Astrocyte (in vitro differentiated cells and primary cell): ENCODE results near the gene STOM. TPM values are rescaled to one million over a fixed set of nuclear protein-coding genes. Genes with fewer than 3 reads are reported as not detected.
A peak's percentile ranks its signal among the peaks of the same experiment; 100 is the strongest.

Experiments
- DNase-seq: peaks from one replicate; pipeline ENCODE4 v3.0.0-alpha.2; 2010; ENCODE audit warnings: low read depth
- FAIRE-seq: peaks from 2 replicates; lab custom pipeline; 2011; peaks lifted over from hg19 to GRCh38; lab: Jason Lieb, UNC
- H2AFZ ChIP-seq: 2 replicates; pipeline ENCODE4 v1.6.0; 2012; ENCODE audit warnings: low read depth, low read length, inconsistent platforms
- H3K27ac ChIP-seq: 2 replicates; pipeline ENCODE4 v1.5.1; 2011; ENCODE audit warnings: low read depth, low read length, inconsistent platforms
- H3K27me3 ChIP-seq: 2 replicates; pipeline ENCODE4 v1.6.0; 2011; ENCODE audit warnings: low read length, inconsistent platforms; ENCODE audit not compliant: insufficient read depth
- H3K36me3 ChIP-seq: 2 replicates; pipeline ENCODE4 v1.5.1; 2011; ENCODE audit warnings: low read length, inconsistent platforms; ENCODE audit not compliant: insufficient read depth
- H3K4me1 ChIP-seq: 2 replicates; pipeline ENCODE4 v1.5.1; 2011; ENCODE audit warnings: low read length, inconsistent platforms; ENCODE audit not compliant: insufficient read depth
- H3K4me2 ChIP-seq: 2 replicates; pipeline ENCODE4 v1.6.0; 2012; ENCODE audit warnings: low read length, inconsistent platforms
- H3K4me3 ChIP-seq: 2 replicates; pipeline ENCODE4 v1.5.1; 2011; ENCODE audit warnings: low read depth, mild to moderate bottlenecking, low read length, inconsistent platforms; ENCODE audit not compliant: insufficient read depth
- H3K79me2 ChIP-seq: 2 replicates; pipeline ENCODE4 v1.6.0; 2012; ENCODE audit warnings: mild to moderate bottlenecking, low read length, inconsistent platforms; ENCODE audit not compliant: insufficient read depth
- H3K9ac ChIP-seq: 2 replicates; pipeline ENCODE4 v1.6.0; 2012; ENCODE audit warnings: mild to moderate bottlenecking, low read length, inconsistent platforms
- H3K9me3 ChIP-seq: 2 replicates; pipeline ENCODE4 v1.5.1; 2012; ENCODE audit warnings: low read depth, mild to moderate bottlenecking, low read length, inconsistent platforms; ENCODE audit not compliant: insufficient read depth
- H4K20me1 ChIP-seq: 2 replicates; pipeline ENCODE4 v1.6.0; 2012; ENCODE audit warnings: low read length, inconsistent platforms; ENCODE audit not compliant: insufficient read depth
- H3K27ac Mint-ChIP-seq: one replicate; pipeline ENCODE4 v1.8.0; 2021; ENCODE audit warnings: mild to moderate bottlenecking, mixed read lengths; ENCODE audit not compliant: unreplicated experiment
- H3K27me3 Mint-ChIP-seq: one replicate; pipeline ENCODE4 v1.8.0; 2021; ENCODE audit warnings: low read depth, mixed read lengths; ENCODE audit not compliant: unreplicated experiment
- H3K36me3 Mint-ChIP-seq: one replicate; pipeline ENCODE4 v1.8.0; 2021; ENCODE audit warnings: low read depth, mixed read lengths; ENCODE audit not compliant: unreplicated experiment
- H3K4me1 Mint-ChIP-seq: one replicate; pipeline ENCODE4 v1.8.0; 2021; ENCODE audit warnings: low read depth, mixed read lengths; ENCODE audit not compliant: unreplicated experiment
- H3K4me3 Mint-ChIP-seq: one replicate; pipeline ENCODE4 v1.8.0; 2021; ENCODE audit warnings: mild to moderate bottlenecking, moderate library complexity, mixed read lengths; ENCODE audit not compliant: unreplicated experiment
- H3K9me3 Mint-ChIP-seq: one replicate; pipeline ENCODE4 v1.8.0; 2021; ENCODE audit warnings: mild to moderate bottlenecking, mixed read lengths; ENCODE audit not compliant: unreplicated experiment
- CTCF ChIP-seq: IDR thresholded peaks from 2 replicates; pipeline ENCODE4 v1.5.1; 2011; ENCODE audit warnings: low read depth, mild to moderate bottlenecking, inconsistent platforms, low read length, moderate library complexity; ENCODE audit not compliant: insufficient read depth
- EZH2 ChIP-seq: IDR thresholded peaks from 2 replicates; pipeline ENCODE4 v1.6.1; 2012; ENCODE audit warnings: mild to moderate bottlenecking, low read length, inconsistent platforms; ENCODE audit not compliant: insufficient read depth
- total RNA-seq: library from RNA; stranded (reverse); gene quantifications from 2 replicates; pipeline ENCODE4 v1.2.1, GENCODE V29; 2021

The STOM gene
- total RNA-seq, 1 donor from 2014 or later = 8.7 TPM

- Histone ChIP-seq H3K27ac (peak overlapping the region; percentile 9), H3K36me3 (peaks cover 47% of the 10 kb centered on the region), H3K4me3 (no peak overlapping the region), H2AFZ (no peak overlapping the region), H3K9me3 (no peaks in the 10 kb centered on the region), H3K4me2 (no peak overlapping the region), H3K4me1 (no peaks in the 10 kb centered on the region), H4K20me1 (peaks cover 4% of the 10 kb centered on the region), H3K79me2 (no peaks in the 10 kb centered on the region), H3K27me3 (no peaks in the 10 kb centered on the region), H3K9ac (no peak overlapping the region)
- TF ChIP-seq CTCF (peak; percentile 41), EZH2 (no peak)
- Mint-ChIP-seq H3K9me3 (no peaks in the 10 kb centered on the region), H3K27me3 (no peaks in the 10 kb centered on the region), H3K36me3 (peaks cover 36% of the 10 kb centered on the region), H3K27ac (no peak overlapping the region), H3K4me1 (peaks cover 2% of the 10 kb centered on the region), H3K4me3 (no peak overlapping the region)
- FAIRE-seq = no peak
- no peak for DNase-seq
Observed at GRCh38 chr9:121331992-121332685, 37.9 kb downstream of the STOM start.

GRCh38 chr9:121331549-121331948 lies 38.5 kb downstream of the STOM start:
- H3K9me3 ChIP-seq = no peaks in the 10 kb centered on the region
- no peak overlapping the region for H3K9ac ChIP-seq
- no peak overlapping the region for H3K4me2 ChIP-seq
- no peak for FAIRE-seq
- H3K27me3 ChIP-seq = no peaks in the 10 kb centered on the region
- peaks cover 7% of the 10 kb centered on the region for H4K20me1 ChIP-seq
- Mint-ChIP-seq H3K9me3 (no peaks in the 10 kb centered on the region), H3K27ac (no peak overlapping the region), H3K4me3 (no peak overlapping the region), H3K36me3 (peaks cover 37% of the 10 kb centered on the region), H3K4me1 (peaks cover 2% of the 10 kb centered on the region), H3K27me3 (no peaks in the 10 kb centered on the region)
- no peak for TF ChIP-seq CTCF
- TF ChIP-seq EZH2 = no peak
- H2AFZ ChIP-seq = no peak overlapping the region
- no peaks in the 10 kb centered on the region for H3K79me2 ChIP-seq
- H3K4me3 ChIP-seq = no peak overlapping the region
- peaks cover 52% of the 10 kb centered on the region for H3K36me3 ChIP-seq
- H3K4me1 ChIP-seq = no peaks in the 10 kb centered on the region
- H3K27ac ChIP-seq = peak overlapping the region; percentile 9
- DNase-seq = no peak
